AG08395 (cell line): Measurements from ENCODE around the gene ARHGAP8.

Source experiments
- DNase-seq: peaks from one replicate; pipeline ENCODE4 v3.0.0; 2012; ENCODE audit warnings: mixed read lengths, low spot score

Gene ARHGAP8

DNA sequence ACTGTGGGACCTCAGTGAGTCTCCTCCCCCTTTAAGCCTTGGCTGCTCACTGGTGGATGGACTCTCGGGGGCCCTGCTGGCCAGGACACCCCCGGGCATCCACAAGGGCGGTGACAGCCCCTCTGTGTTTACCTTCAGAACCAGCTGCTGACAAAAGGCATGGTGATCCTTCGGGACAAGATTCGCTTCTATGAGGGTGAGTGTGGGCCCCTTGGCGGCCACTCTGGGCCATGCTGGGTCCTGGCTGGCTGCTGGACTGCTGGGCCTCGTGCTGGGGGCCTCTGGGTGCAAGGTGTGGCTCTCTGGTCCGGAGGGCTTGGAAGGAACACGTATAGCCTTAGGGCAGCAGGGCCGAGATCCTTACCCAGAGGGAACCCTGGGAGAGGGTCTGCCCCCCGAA lies 25.9 kb upstream of the ARHGAP8 start:
- DNase-seq: no peak

DNA sequence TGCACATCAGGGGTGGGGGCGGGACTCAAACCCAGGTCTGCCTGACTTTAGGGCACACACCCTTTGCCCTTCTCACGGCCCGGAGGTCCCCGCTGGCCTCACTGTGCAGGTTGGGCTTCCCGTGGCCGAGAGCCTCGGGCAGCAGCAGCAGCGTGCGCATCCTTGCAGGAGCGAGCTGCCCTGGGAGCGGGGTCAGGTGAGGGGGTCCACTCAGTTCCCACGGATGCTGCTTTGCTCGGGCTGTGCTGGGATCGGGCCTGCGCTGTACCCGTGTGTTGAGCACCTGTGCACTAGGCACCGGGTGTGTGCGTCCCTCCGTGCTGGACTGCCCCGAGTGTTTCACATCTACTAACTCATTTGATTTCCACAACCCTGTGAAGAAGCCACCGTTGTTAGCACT lies 25.2 kb upstream of the ARHGAP8 start:
- DNase-seq: no peak

DNA sequence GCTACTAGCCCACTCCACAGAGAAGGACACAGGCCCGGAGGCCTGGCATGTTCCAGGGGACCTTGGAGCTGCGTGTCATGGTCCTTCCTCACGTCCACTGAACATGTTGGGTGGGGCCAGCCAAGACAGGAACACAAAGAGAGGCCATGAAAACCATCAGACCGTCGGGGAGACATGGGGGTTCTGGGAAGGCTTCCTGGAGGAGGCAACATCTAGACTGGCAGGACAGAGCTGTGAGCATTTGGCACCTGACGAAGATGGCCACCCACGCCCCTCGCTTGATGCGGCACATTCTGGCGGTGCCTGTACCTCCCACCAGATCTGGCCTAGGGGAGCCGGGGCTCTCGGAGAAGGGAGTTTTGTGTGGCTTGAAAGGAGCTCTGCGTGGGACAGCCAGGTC lies 24.7 kb upstream of the ARHGAP8 start:
- no peak for DNase-seq

DNA sequence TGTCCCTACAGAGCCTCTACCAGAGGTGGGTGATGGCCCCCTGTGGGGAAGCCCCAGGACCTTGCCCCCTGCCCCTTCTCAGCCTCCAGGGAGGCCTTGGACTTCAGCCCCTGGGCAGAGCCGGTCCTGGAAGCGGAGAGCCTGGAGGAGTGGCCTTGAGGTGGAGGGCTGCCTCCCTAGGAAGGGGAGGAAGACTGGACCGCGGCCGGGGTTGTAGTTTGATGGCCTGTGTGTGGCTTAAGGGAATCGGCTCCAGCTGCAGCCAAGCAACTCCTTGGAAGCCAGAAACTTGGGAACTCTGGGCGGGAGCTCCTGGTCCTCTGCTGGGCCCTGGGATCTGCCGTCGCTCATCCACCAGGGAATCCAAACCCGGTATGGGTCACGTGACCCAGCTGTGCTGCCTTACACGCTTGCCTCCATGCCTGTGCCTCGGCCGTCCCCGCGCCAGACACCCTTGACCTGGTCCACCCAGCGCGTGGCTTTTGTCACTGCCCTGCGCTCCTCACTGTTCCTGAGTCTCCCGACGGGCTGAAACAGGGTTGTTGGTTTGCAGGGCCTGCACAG lies 23.5 kb upstream of the ARHGAP8 start:
- DNase-seq: peak; percentile 29

DNA sequence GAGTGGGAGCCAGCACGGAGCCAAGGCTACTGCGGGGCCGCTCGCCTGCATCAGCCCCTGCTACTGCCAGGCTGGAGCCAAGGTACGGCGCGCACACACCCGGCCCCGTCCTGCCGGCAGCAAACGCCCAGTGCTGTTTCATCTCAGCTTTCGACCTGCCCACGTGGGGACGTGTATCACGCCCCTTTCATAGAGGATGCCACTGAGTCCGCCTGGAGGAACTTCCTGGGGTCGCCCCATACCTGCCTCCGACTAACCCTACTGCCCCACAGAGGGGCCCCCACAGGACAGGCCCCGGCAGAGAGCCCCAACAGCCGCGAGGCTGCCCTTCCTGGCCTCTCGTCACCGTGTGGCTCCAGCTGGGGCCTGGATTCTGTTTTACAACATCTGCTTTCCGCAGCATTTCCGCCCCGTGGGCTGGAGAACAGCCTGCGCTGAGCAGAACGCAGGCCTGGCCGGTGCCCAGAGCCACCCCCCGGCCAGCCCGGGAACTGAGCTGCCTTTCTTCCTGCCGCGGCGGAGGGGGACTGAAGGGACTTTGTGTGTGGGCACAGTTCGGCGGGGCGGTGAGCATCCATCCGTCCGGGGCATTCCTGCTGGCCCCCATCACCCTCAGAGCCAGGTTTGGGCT lies 22.9 kb upstream of the ARHGAP8 start:
- peak; percentile 80 for DNase-seq

DNA sequence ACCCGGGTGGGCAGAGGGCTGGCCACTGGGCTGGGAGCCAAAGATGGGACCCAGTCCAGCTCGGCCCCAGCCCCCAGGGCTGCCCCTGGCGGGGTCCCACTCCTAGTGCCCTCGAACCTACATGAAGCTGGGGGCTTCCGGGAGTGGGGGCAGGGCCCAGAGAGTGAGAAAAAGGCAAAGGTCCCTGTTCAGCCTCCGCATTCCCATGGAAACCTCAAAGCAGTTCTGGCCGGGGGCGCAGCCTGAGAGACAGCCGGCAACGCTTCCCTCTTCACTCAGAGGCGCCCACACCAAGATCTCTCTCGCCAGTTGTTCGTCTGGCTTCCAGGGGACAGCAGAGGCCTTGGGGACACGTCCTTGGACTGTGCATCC lies 22.4 kb upstream of the ARHGAP8 start:
- DNase-seq: no peak

DNA sequence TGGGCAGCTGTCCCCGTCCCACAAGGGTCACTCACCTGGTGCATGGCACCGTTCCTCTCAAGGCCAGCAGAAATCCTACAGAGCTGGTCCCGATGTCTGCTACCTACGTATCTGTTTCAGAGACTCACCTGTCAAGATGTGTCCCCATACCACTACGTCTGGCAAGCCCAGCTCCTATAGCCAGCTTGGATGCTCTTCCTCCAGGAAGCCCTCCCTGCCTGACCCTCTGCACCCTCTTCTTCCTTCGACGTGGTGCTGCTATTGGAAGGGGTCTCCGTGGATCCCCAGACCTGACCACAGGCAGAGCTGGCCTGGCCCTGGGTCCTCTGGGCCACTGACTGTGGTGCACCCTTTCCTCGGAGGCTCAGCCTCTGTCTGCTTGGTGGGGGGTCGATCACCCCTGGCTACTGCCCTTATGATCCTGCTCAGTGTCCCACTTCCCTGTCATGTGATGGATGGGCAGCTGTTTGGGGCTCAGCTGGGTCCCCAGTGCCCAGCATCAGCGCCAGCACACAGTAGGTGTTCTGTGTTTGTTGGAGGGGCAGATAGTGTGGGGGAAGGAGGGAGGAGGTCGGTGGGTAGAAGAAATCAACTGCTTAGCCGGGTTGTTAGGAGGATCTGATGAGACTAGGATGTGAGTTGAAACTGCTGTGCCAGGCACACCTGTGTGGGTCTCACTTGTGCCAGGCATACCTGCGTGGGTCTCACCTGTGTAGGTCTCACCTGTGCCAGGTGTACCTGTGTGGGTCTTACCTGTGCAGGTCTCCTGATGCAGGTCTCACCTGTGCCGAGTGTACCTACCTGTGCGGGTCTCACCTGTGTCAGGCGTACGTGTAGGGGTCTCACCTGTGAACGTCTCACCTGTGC lies 21.7 kb upstream of the ARHGAP8 start:
- no peak for DNase-seq

DNA sequence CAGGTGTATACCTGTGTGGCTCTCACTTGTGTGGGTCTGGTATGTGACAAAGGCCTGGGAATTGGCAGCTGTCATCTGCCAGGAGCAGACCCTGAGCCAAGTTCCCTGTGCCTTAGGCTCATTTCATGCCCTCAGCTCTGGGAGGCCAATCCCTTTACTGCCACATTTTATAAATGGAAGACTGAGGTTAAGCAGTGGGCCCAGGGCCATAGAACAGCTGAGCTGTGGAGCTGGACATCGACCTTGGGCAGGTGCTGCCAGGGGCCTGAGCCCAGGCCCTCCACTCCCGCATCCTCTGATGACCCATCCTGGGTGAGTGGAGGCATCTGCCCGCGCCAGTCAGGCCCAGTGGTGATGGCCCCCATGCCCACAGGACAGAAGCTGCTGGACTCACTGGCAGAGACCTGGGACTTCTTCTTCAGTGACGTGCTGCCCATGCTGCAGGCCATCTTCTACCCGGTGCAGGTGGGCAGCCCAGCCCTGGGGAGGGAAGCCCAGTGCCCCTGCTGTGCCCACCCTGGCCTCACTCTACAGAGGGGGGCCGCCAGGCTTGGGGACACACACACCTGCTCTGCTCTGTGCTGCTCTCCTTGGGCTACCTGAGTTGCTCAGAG lies 20.9 kb upstream of the ARHGAP8 start:
- no peak for DNase-seq

DNA sequence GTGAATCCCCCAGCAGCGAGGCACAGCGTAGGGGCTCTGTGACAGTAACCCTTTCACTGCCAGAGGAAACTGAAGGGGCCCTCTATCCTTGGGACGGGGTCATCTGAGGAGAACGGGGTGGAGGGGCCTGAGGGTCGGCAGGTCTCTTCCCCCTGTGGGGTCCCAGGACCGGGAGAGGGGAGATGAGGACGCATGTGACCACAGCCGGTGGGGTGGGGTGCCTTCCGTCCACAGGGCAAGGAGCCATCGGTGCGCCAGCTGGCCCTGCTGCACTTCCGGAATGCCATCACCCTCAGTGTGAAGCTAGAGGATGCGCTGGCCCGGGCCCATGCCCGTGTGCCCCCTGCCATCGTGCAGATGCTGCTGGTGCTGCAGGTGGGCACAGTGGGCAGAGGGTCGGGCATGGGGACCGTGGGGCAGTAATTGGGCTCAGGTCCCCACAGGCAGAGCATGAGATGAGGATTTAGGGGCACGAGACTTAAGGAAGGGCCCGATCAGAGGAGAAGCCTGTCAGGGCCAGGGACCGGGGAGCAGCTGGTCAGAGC lies 20.3 kb upstream of the ARHGAP8 start:
- no peak for DNase-seq

DNA sequence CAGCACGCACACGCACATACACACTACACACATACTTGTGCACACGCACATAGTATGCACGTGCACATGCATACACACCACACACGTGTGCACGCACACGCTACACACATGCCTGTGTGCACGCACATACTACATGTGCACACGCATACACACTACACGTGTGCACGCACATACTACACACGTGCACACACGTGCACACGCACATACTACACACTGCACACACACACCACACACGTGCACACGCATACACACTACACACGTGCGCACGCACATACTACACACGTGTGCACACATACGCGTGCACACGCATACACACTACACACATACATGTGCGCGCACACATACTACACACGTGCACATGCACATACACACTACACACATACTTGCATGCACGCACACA lies 19.7 kb upstream of the ARHGAP8 start:
- no peak for DNase-seq

DNA sequence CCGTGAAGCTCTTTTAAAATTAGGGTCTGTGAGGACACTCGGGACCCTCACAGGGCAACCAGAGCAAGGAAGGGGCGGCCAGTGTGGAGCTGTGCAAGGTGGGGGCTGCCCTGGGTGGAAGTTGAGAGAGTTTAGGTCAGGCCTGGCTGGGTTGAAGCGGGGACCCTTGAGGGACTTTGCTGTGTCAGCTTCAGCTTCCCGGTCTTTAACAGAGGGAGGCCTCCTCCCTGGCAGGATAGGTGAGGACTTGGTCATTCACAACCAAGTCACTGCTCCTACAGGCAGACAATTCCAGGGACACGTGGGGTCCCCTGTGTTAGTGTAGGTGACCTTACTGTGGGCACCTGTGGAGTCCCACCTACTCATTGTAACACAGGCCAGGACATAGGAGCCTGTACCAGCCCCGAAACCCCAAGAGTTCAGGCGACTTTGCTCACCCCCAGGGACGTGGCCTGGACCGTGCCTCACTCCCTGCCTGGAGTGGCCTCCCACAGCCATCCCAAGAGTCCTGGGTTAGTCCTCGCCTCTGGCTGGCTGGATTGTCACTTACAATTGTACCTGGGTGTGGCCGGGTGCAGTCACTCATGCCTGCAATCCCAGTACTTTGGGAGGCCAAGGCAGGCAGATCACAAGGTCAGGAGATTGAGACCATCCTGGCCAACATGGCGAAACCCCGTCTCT lies 18.8 kb upstream of the ARHGAP8 start:
- no peak for DNase-seq

DNA sequence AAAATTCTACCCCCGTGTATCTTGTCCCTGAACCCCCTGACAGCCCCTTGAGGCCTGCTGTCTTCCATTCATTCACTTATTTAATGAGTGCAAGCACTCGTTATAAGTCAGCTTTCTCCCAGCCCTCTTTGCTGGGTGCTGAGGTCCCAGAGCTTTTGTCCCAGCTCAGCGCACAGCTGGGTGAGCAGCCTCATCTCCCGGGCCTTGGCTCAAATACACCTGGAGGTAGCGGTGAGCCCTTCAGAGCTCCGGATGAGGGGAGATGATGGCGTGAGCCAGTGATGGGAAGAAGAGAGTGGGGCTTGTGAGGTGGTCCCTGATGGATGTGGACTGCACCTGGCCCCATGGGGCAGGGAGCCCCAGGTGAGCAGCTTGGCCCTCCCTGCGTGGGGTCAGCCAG lies 18.1 kb upstream of the ARHGAP8 start:
- no peak for DNase-seq

DNA sequence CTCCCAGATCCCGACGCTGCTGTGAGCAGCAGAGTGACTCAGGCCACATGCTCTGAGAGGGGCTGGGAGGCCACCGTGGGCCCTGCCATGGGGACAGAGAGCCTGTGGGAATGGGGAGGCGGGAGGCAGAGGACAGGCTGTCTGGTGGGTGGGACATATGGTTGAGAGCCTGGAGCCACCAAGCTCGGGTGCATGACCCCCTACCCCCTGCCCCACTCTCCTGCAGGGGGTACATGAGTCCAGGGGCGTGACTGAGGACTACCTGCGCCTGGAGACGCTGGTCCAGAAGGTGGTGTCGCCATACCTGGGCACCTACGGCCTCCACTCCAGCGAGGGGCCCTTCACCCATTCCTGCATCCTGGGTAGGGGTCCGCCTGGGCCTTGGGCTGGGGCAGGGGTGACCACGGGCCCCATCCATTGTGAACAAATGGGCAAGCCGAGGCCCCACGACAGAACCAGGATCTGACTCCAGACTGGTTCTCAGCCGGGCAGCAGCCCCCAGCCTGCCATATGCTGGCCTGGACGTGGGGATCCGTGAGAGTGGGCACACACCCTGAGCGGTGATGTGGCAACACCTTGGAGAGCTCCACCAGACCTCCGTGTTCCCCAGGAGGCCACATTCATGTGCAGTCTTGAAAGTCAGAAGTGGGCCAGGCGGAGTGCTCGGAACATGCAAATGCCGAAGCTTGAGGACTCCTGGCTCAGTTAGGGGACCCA lies 17.4 kb upstream of the ARHGAP8 start:
- DNase-seq: no peak

DNA sequence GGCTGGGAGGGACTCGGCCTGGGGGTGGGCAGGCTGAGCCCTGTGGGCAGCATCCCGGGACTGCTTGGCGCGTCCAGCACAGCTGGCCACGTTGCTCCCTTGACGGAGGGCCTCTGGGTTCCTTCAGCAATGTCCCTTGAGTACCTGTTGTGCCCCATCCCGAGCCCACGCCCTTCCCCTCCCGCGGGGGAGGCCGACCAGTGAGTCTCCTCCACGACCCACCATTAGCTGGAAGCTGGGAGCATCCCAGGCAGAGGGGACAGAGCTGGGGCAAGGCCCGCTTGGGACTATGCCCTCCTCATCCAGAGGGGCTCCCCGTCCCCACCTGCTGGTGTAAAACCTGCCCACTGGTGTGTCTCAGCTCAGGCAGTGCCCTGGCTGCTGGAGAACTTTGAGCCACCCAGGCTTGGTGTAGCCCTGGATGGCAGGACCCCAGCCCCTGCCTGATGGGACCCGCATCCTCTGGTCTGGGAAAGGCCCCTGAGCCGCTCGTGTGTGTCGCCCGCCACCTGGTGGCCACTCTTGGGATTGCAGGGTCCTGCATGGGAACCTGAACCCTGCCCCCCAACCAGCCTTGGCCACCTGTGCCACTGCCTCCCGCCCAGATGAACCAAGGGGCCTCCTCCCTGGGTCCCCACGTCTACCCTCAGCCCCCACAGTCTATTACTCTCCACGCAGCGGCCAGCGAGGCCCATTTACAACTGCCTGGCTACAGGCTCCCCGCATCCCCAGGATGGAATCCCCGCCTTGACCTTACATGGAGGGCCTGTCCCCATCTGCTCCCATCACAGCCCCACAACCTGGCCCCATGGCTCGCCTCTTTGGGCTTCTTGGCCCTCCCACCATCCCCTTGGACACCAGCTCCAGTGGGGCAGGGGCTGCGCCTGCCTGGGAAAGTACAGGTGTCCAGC lies 16.6 kb upstream of the ARHGAP8 start:
- peak; percentile 75 for DNase-seq

DNA sequence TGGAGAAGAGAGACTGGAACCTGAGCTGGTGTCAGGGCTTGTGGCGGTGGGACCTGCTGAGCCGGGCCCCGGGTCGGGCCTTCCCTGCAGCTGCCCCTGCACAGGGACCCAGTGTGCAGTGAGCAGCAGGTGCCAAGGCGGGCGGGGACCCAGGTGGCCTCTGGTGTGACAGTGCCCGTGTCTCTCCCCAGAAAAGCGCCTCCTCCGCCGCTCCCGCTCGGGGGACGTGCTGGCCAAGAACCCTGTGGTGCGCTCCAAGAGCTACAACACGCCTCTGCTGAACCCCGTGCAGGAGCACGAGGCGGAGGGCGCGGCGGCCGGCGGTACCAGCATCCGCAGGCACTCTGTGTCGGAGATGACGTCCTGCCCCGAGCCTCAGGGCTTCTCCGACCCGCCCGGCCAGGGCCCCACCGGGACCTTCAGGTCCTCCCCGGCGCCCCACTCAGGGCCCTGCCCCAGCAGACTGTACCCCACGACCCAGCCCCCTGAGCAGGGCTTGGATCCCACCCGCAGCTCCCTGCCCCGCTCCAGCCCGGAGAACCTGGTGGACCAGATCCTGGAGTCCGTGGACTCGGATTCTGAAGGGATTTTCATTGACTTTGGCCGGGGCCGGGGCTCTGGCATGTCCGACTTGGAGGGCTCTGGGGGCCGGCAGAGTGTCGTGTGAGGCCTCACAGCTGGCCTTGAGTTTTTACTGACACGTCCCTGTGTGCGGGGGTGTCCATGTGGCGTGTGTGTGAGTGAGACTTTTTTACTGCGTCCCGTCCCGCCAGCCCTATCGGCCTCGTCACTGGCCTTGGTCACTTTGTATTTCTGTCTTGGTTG lies 15.6 kb upstream of the ARHGAP8 start:
- no peak for DNase-seq

DNA sequence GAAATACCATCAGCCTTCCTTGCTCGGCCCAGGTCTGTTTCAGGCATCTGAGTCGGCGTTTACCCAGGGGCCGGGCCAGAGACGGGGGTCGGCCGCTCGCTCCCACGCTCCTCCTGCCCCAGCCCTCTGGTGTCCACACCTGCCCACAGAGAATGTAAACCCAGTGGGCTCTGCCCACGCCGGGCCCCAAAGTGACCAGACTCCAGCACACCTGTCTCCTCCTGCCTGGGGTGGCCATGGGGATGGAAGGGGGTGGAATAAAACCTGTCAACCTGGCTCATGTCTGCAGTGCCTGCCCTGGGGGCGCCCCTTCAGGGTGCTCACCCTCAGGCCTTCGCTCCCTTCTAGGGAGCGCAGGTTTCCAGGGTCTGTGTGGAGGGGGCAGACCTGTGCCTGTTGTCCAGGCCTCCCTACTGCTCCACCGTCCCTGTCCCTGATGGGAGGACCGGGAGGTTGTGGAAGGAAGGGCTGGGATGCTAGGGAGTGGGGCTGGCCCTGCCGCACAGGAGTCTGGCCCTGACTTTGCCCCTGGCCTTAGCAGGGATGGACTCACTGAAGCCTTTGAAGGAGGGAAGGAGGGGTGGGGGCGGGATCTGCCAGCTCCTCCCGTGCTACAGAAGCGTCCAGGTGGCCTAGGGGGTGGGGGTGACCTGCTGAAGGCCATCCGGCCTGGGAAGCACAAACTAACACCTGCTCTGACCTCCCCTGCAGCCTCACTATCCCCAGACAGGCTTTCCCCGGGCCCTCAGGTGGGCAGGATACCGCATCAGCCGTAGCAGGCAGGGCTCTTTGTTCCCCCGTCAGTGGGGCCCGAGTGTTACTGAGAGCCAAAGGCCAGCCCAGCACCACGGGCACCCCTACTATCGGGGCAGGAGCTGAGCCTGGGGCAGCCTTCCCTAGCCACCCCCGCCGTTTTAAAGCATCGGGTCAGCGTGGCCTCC lies 14.7 kb upstream of the ARHGAP8 start:
- DNase-seq: no peak

DNA sequence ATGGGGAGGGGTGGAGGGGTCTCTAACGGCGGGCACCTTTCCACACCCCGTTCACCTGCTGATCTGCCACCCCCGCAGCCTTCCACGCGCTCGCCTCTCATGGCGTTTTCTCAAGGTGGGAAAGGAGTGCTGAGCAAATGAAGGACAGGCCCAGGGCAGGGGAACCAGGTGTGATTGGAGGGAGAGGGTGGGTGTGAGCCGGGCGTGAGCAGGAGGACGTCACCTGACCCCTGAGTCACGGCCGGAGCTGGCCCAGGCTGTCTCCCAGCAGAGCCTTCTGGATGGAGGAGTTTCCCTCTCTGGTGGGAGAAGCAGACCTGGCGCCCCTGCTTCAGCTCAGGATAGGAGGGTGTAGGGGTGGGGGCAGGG lies 14.0 kb upstream of the ARHGAP8 start:
- DNase-seq: no peak

DNA sequence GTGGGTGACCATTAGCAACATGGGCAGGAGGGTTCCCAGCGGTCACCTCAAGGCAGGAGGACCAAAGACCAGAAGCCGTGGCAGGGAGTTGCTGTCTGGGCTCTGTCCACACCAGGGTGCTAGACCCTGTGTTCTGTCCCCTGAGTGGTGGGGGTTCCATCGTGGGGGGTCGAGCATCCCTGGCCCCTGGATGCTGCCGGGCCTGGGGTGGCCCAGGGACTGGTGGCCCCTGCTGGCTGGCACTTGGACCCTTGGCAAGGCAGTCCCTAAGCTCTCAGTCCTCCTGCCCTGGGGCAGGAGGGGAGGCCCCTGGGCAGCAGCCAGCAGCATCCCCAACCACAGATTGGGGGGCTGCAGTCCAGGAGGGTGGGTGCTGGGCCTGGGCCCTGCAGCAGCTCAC lies 13.4 kb upstream of the ARHGAP8 start:
- no peak for DNase-seq
